GM19240 (cell line): ENCODE measurements around the gene NSMF.

Experiments
- DNase-seq: peaks from one replicate; pipeline ENCODE4 v3.0.0; 2011; ENCODE audit warnings: low spot score; ENCODE audit not compliant: insufficient read length

NSMF gene

DNA sequence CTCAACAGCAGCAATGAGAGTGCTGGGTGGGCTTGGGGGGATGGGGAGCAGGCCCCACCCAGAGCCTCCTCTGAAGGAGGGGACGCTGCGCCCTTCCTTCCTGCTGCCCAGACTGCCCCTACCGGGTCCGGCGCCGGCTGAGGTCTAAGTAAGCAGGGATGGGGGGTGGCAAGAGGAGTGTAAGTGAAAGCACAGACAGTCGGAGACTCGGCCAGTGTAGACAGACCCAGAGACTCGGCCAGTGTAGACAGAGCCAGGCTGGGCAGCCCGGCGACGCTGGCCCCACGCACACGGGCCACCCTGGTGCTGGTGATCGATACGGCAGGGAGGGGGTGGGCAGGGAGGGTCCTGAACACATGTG is 10.6 kb downstream of the NSMF start:
- no peak for DNase-seq

DNA sequence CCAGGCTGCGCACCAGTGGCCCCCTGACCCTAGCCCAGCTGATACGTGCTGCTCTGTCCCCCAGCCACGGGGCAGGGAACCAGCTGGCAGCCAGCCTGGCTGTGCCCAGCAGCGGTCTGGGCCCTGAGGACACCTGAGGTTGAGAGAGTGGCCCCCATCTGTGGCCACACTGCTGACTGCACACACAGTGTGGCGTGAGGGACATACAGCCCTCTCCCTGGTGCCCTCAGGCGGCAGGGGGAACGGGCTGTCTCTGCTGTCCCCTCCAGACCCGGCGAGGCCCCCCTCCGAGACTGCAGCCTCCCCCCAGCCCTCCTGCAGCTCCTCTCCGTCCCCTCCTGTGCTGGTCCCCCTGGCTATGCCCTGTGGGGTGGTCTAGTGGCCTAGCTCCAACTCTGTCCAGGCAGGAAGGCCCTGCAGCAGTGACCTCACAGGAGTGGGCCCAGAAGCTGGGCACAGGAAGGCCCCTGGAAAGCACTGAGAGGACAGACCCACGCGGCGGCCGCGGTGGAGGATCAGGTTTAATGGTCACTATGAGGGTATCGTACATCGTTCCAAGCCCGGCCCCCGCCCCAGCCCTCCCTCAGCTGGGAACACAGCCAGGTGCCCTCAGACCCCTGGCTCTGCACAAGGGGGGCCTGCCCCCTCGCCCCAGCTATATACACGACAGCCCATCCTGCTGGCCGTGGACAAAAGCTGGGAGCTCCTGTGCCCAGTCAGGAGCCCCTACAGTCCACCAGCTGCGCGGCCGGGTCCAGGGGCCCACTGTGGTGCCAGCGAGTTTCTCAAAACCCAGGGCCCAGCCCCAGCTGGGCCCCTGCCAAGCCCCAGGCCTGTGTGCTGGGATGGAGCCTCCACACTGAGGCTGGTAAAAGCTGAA is 11.2 kb downstream of the NSMF start:
- no peak for DNase-seq

DNA sequence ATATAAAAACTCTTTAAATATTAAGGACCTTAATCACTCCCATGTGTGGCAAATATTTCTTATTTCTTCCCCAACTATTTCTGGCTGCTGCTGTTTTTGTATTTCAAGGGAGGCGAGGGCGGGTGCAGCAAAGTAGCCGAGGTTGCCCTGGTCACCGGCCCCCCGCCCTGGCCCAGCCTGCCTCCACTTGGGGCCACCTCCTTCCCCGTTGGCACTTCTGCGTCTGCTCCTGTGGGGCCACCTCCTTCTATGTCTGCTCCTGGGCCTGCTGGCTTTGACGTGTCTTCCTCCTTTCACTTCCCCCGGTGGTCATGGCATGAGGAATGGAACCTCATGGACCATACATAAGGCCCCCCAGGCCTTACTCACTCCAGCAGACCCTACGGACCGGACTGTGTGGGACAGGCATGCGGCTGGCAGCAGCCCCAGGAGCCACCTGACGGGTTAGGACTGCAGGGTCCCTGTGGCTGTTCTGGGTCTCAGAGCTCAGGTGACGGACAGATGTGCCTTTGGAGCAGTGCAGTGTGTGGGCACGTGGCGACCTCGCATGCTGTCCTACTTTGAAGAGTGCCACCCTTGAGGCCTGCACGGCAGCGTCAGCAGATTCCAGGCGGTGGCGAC is 12.2 kb downstream of the NSMF start:
- DNase-seq = no peak

DNA sequence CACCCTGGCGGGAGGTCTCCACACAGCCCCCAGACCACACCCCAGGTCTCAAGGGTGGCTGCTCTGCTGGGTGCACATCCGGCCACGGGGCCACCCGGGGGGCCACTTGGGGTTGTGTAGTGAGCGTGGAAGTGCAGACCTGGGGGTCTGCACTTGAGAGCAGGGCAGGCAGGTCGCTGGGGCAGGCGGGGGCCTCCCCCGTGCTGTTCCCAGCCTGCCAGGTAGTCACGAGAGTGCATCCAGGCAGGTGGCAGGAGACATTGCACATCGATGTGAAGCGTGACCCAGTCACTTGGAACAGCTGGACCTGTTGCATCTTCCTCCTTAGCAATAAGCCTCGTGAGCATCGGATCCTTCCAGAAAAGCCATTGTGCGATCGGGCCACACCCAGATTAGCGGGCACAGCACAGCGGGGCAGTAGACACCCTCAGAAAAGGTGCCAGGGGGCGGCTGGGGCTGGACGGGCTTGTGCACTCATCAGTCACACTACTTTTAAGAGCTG is 13.2 kb downstream of the NSMF start:
- DNase-seq = no peak

DNA sequence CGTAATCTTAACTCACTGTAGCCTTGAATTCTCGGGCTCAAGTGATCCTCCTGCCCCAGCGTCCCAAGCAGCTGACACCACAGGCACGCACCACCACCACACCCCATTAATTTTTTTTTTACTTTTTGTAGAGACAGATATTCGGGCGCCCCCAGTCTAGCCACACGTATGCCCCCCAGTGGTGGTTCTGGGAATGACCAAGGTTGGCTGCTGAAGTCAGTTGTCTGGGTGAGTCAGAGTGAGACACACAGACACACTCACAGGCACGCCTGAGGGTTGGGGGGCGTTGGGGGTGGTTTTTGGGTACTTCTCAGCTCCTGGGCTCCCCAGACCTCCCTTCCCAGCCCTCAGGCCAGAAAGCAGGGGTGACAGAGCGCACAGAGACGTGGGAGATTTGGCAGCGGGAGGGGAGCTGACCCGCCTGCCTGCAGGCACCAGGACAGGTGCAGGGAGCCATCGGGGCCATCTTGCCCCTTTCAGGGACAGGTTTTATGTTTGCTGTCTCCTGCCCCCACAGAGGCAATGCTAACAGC is 13.8 kb downstream of the NSMF start:
- DNase-seq = peak; percentile 83

DNA sequence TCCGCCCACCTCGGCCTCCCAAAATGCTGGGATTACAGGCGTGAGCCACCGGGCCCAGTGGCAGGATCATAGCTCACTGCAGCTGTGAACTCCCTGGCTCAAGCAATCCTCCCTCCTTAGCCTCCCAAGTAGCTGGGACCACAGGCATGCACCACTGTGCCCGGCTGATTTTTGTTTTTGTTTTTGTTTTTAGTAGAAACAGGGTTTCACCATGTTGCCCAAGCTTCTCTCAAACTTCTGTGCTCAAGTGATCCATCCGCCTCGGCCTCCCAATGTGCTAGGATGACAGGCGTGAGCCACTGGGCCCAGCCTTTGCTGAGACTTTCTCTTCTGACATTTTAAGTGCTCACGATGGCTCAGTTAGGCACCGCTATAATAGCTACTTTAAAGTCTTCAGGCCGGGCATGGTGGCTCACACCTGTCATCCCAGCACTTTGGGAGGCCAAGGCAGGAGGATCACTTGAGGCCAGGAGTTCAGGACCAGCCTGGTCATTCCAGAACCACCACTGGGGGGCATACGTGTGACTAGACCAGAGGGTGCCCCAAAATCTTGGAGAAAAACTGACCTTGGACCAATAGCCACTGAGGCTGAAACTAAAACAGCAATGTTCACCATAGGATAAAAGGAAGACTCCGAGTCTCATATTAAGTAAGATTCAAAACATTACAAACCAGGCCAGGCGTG is 14.9 kb downstream of the NSMF start:
- no peak for DNase-seq

DNA sequence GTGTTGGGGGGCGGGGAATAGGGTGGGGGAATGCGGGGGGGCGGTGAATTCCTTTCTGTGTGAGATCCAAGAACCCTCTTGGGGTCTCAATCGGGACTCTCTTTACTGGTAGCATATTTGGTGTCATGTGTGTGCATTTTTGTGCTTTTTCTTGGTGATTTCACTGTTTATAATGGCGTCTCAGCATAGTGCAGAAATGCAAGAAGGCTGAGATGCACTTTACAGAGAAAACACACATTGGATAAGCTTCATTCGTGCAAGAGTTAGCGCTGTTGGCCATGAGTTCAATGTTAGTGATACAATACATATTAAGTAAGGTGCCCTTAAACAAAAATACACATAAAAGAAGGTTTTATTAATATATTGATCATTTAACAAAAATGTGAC is 17.2 kb downstream of the NSMF start:
- DNase-seq = no peak

DNA sequence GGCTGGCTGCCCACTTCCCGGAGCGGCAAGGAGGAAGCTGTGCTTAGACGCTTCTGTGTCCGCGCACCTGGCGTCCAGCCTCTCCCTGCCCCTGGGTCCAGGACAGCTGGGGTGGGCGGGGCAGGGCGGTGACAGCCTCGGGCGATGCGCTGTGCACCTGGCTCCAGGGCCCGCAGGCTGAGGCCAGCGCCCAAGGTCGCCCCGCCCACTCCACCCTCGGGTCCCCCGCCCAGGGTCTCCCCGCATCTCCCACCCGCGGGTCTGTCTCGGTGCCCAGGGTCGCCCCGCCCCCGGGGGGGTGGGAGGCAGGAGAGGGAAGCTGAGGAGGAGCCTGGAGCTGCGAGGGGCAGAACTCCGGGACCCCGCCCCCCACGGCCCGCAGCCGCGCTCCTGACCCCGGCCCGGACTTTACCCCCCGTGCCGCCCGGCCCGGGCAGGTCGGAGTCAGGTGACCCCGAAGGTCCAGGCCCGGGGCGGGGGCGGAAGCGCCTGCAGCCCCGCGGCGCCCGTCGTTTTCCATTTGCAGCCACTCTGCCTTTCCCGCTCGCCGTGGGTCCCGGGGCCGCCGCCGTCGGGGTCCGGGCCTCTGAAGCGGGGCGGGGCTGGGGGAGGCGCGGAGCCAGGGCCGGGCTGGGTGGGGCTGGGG is 17.7 kb downstream of the NSMF start, which contains the start of gene ENTPD8:
Gene ENTPD8, minus strand, starts transcription at position 69 of the 646 bp plus-strand sequence. CDS start 3,072 bp downstream, outside the sequence.
- DNase-seq = no peak

DNA sequence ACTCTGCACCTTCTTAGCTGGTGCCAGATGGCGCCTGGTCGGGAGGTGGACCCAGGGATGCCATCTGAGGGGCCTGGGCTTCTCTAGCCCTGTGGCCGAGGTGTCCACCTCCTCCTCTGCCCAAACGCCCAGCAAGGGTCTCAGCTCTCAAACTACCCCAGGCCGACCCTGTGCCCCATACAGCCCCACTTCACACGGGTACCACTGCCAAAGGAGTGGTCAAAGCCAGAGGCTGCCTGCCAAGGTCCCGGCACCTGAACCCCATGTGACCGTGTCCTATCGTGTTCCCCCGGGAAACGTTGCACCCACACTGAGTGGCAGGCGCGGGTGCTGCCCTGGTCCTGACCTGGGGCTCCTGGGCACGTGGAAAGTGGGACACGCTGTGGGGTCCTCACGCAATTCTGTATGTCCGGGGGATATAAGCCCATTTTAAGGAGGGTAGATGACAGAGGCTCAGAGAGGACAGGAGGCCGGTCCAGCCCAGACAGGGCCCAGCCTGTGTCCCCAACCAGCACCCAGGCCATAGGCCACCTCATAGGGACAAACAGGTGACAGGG is 19.9 kb downstream of the NSMF start:
- DNase-seq = no peak

DNA sequence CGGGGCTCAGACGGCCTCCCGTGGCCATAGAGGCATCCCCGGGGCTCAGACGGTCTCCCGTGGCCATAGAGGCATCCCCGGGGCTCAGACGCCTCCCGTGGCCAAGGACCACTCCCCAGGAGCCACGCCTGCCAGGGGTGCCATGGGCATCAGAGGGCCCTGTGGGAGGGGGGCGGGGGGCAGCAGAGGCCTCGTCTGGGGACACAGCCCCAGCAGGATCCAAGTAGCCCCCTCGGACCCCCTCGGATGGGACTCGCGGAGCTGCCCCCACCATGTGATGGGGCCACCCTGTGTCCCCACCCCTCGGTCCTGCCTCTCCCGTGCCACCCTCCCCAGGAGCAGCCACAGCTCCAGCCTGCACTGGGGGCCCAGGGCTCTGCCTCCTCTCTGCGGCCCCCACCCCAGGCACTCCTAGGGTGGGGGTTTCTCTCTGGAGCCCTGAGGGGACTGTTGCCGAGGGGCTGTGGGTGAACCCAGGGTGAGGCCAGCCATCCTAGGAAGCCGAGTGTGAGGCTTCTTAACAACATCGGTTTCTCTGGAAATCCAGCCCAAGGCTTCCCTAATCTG is 20.5 kb downstream of the NSMF start:
- DNase-seq = no peak

DNA sequence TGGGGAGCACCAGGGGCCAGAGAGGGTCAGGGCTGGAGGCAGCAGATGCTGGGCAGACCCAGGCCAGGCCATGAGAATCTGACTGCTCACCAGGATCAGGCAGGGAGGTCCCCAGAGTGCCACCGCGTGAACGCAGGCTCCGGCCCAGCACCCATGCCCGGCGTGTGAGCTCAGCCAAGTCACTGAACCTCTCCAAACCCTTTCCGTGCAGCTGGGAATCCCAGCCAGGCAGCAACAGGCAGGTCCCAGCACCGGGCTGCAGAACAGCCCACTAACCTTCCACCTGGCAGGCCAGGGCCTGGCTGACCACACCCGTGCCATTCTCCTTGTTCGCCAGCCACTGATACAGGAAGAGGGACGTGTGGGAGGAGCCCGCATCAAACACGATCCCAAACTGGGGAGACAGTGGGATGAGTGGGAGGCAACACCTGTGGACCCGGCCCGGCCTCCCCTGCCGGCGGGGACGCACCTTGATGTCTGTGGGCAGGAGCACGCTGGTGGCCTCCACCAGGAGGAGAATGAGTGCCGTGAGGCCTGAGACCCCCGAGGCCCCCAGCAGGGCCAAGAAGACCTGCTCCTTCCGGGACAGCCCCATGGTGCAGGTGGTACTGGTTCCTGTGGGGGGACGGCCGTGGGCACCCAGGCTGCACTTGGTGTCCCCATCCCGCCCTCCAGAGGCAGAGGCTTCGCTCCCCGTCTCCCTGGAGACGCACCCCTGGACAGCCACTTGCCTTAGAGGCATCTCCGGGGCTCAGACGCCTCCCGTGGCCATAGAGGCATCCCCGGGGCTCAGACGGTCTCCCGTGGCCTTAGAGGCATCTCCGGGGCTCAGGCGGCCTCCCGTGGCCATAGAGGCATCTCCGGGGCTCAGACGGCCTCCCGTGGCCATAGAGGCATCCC is 21.2 kb downstream of the NSMF start:
- DNase-seq = no peak

DNA sequence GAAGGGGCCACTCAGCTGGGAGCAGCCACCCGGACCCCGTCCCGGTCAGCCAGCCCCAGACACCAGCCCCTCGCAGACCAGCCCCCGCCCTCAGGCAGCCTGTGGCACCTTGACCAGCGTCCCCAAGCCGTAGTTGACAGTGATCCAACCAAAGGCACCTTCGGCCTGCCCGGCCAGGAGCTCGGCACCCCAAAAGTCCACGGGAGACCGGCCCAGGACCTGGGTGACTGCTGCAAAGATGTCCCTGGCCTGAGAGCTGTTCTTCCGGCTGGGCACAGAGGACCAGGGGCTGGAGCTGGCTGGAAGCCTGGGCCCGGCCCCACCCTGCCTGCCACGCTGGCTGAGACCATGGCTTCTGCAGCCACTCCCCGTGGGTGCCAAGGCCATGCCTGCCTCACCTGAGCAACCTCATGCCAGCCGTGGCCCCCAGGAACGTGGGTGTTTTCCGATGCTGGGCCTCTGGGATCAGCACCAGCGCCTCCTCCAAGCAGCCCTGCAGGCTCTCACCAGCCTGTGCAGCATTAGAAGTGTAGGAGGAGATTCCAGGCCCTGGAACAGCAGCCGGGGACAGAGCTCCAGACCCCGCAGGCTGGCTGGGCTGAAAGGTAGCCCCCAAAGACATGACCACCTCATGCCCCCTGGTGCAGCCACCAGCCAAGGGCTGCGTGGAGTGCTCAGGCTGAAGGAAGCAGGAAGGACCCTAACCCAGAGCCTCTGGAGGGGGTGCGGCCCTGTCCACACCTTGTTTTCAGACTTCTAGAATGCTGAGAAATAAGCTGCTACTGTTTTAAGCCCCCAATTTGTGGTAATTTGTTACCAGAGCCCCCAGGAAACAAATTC is 22.2 kb downstream of the NSMF start:
- no peak for DNase-seq

DNA sequence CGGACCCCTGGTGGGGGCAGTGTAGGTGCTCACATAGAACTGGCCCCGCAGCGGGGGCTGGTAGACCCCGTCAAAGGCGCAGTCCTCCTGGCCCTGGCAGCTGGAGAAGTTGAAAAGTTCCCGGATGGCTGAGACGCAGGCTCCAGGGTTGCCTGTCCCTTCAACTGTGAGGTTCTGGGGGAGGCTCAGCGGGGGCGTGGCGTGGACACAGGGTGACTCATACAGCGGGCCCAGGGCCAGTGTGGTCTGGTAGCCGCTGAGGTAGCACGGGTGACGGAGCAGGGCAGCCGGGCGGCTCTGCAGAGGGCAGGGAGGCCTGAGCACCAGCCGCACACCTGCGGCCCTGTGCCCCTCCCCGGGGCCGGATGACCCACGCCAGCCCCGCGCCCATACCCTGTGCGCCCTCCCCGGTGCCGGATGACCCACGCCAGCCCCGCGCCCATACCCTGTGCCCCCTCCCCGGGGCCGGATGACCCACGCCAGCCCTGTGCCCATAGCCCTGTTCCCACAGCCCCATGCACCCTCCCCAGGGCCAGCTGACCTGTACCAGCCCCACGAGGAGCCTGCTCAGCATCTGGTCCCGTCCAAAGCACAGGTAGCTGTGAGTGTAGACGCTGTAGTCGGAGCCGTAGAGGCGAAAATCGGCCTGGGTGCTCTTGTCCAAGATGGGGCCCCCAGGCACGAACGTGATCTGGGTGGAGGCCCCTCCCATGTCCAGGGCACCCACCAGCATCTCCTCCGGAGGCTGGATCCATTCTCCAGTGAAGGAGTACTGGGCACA is 23.0 kb downstream of the NSMF start:
- no peak for DNase-seq

DNA sequence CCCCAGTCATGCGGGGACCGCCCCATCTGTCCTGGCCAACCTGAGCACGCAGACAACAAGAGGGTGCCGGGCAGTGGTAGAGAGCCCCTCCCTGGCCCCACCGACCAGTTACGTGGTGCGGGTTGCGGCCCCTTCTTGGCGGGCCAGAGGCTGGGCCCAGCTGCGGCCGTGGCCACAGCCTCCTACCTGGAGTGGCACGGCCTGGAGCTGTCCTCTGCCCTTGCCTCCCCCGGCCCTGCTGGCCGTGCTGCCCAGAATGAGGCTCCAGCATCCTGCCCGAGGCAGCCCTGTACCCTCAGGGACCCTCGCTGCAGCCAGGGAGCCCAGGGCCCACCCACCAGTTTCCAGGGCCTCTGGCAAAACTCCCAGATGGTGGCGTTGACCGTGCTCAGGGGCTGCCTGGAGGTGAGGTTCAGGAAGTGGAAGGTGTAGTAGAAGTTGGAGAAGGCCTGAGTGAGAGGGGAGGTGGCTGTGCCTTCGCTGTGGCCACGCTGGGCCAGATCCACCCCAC is 23.7 kb downstream of the NSMF start:
- DNase-seq = no peak

DNA sequence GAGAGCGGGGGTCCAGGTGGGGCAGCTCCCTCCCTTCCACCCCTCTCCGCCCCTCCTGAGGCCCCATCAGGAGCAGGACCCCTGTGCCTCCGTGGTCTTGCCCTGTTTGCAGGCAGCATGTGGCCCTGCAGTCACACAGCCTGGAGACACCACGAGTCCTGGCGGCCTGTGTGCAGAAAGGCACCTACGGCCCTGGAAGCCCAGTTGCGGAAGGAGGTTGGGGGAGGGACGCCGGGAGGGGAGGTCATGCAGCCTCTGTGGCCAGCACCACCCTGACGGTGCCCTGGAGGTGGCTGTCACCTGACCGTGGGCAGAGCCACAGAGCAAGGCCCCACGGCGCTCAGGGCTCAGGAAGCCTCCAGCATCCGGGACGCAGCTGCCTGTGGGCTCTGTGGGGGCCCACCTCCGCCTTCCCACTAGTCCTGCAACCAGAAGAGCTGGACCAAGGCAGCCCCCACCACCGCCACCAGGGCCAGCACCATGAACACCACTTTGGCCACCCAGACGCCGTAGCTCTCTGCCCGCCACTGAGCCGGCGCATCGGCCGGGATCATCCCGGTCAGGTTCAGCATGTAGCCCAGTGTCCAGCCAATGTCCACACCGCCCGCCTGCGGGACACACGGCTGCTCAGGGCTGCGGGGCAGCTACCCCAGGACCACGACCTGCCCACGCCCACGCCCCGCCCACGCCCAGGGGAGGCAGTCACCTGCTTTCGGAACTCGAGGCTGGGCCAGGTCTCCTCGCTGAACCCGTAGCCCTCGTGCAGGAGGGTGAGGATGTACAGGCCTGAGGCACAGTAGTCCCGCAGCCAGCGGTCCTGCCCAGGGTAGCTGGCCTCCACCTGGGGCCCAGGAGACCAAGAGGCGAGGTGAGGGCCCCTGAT is 24.4 kb downstream of the NSMF start:
- DNase-seq = no peak

DNA sequence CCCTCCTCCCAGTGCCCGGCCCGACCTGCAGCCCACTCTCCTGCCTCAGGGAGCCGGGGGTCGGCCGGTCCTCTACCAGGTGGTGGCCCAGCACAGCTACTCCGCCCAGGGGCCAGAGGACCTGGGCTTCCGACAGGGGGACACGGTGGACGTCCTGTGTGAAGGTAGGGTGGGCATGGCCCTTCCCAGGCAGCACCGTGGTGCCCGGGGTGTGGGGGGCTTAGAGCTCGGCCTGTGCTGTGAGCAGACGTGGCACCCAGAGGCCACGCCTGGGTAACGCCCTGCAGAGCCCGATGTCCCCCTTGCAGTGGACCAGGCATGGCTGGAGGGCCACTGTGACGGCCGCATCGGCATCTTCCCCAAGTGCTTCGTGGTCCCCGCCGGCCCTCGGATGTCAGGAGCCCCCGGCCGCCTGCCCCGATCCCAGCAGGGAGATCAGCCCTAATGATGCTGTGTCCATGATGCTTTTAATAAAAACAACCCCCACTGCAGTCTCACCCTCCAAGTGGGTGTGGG is 25.2 kb downstream of the NSMF start:
- no peak for DNase-seq
